HCT116 (cell line): ENCODE data around the gene KCNMB1. TPM values are rescaled to one million over a fixed set of nuclear protein-coding genes. Genes with fewer than 3 reads are reported as not detected.

Source experiments
- ATAC-seq: fragments of 200-7000 bp; cut with Tn5 transposase; 2 replicates; pipeline ENCODE4 v1.9.1; 2020; ENCODE audit warnings: mild to moderate bottlenecking, moderate library complexity
- BruUV-seq: library from RNA; stranded (reverse); fragments of 400-500 nt; replicated peaks from 2 replicates; lab custom pipeline; 2021; lab: Mats Ljungman, UMichigan
- CTCF ChIA-PET: fragments of 300-600 bp; sonication (Branson Sonifier 250); formaldehyde crosslinking; loops from one replicate; lab custom pipeline; 2021; ENCODE audit warnings: antibody characterized with exemption; lab: Charles Lee
- POLR2A ChIA-PET: fragments of 300-600, 350-600 bp; sonication (Branson Sonifier 250); formaldehyde crosslinking; loops from one replicate; lab custom pipeline; 2021; ENCODE audit warnings: antibody characterized with exemption; lab: Charles Lee
- RAD21 ChIA-PET, 2 experiments: fragments of 300-600 bp; sonication (Branson Sonifier 250); formaldehyde crosslinking; loops; one replicate each; lab custom pipeline; 2023; ENCODE audit warnings: low total read pairs in 2 of 2; ENCODE audit not compliant: uncharacterized antibody in 2 of 2, unreplicated experiment in 2 of 2, low non-redundant PET in 1 of 2; lab: Charles Lee
- DNase-seq: peaks from one replicate; pipeline ENCODE4 v3.0.0-alpha.2; 2010; ENCODE audit warnings: low read depth, low spot score
- H2AFZ ChIP-seq: fragments of 200-600 bp; shearing (Covaris generic), sonication (generic); 2 replicates; pipeline ENCODE4 v1.6.1; 2017; ENCODE audit warnings: low read depth, mixed run types, mixed read lengths, antibody characterized with exemption, low read length; ENCODE audit not compliant: poor library complexity, severe bottlenecking
- H3K27ac ChIP-seq: 2 replicates; pipeline ENCODE4 v1.5.1; 2012; ENCODE audit warnings: low read depth, low read length
- H3K27me3 ChIP-seq: fragments of 200-600 bp; sonication (generic); 2 replicates; pipeline ENCODE4 v1.6.1; 2016; ENCODE audit warnings: mixed run types, low read length, mixed read lengths; ENCODE audit not compliant: insufficient read depth
- H3K36me3 ChIP-seq, 2 experiments: fragments of 200-500 bp in 1 of 2; fragments of 200-600 bp in 1 of 2; sonication (Bioruptor generic) in 1 of 2; sonication (generic) in 1 of 2; 2 replicates each; pipeline versions ENCODE4 v1.5.1 to v1.6.1; 2014 to 2016; ENCODE audit warnings: low read length in 2 of 2, inconsistent platforms in 1 of 2, mixed read lengths in 1 of 2, mixed run types in 1 of 2; ENCODE audit not compliant: insufficient read depth in 2 of 2, control insufficient read depth in 1 of 2
- H3K4me1 ChIP-seq, 2 experiments: fragments of 200-600 bp in 1 of 2; sonication (generic) in 1 of 2; 2 replicates each; pipeline versions ENCODE4 v1.5.1 to v1.6.1; 2012 to 2017; ENCODE audit warnings: low read length in 2 of 2, inconsistent platforms in 1 of 2, mild to moderate bottlenecking in 1 of 2, mixed read lengths in 1 of 2, mixed run types in 1 of 2, moderate library complexity in 1 of 2; ENCODE audit not compliant: insufficient read depth in 2 of 2, control insufficient read depth in 1 of 2
- H3K4me2 ChIP-seq: fragments of 200-600 bp; sonication (generic); 2 replicates; pipeline ENCODE4 v1.6.1; 2017; ENCODE audit warnings: mixed run types, low read length, mixed read lengths
- H3K4me3 ChIP-seq, 2 experiments: fragments of 200-600 bp in 1 of 2; sonication (generic) in 1 of 2; replicated peaks in 1 of 2; 2 replicates each; pipeline ENCODE4 v1.5.1; 2011 to 2016; ENCODE audit warnings: low read length in 2 of 2, control low read depth in 1 of 2, low read depth in 1 of 2, mild to moderate bottlenecking in 1 of 2, mixed read lengths in 1 of 2, mixed run types in 1 of 2
- H3K79me2 ChIP-seq: fragments of 200-600 bp; sonication (generic); 2 replicates; pipeline ENCODE4 v1.6.1; 2017; ENCODE audit warnings: mild to moderate bottlenecking, mixed run types, low read length, moderate library complexity, mixed read lengths; ENCODE audit not compliant: insufficient read depth
- H3K9ac ChIP-seq: fragments of 200-600 bp; sonication (generic); 2 replicates; pipeline ENCODE4 v1.6.1; 2016; ENCODE audit warnings: low read length, mixed read lengths
- H3K9me2 ChIP-seq: fragments of 200-600 bp; sonication (generic), shearing (Covaris generic); 2 replicates; pipeline ENCODE4 v1.6.1; 2017; ENCODE audit warnings: mixed run types, mild to moderate bottlenecking, moderate library complexity; ENCODE audit not compliant: insufficient read depth
- H3K9me3 ChIP-seq, 2 experiments: fragments of 200-500 bp in 1 of 2; fragments of 200-600 bp in 1 of 2; sonication (Bioruptor generic) in 1 of 2; sonication (generic) in 1 of 2; 2 replicates each; pipeline ENCODE4 v1.6.1; 2014 to 2017; ENCODE audit warnings: low read length in 2 of 2, mixed read lengths in 2 of 2, inconsistent platforms in 1 of 2, low read depth in 1 of 2, mild to moderate bottlenecking in 1 of 2, mixed run types in 1 of 2, moderate library complexity in 1 of 2; ENCODE audit not compliant: control insufficient read depth in 1 of 2, insufficient read depth in 1 of 2
- H4K20me1 ChIP-seq: fragments of 200-600 bp; sonication (generic), shearing (Covaris generic); 2 replicates; pipeline ENCODE4 v1.6.1; 2017; ENCODE audit warnings: mixed run types, mild to moderate bottlenecking, moderate library complexity; ENCODE audit not compliant: insufficient read depth
- EGR1 ChIP-seq: IDR thresholded peaks from 2 replicates; pipeline ENCODE4 v1.6.1; 2012; ENCODE audit warnings: low read depth
- EZH2 ChIP-seq: fragments of 200-600 bp; sonication (generic); IDR thresholded peaks from 2 replicates; pipeline ENCODE4 v1.6.1; 2017; ENCODE audit warnings: antibody characterized with exemption, mixed run types
- EZH2phosphoT487 ChIP-seq: fragments of 200-600 bp; IDR thresholded peaks from 2 replicates; pipeline ENCODE4 v1.6.1; 2018; ENCODE audit warnings: antibody characterized with exemption, borderline replicate concordance
- JUND ChIP-seq: IDR thresholded peaks from 2 replicates; pipeline ENCODE4 v1.6.1; 2012
- MAX ChIP-seq: IDR thresholded peaks from 2 replicates; pipeline ENCODE4 v1.6.1; 2012
- POLR2A ChIP-seq: IDR thresholded peaks from 2 replicates; pipeline ENCODE4 v1.7.0; 2011; ENCODE audit warnings: borderline replicate concordance; ENCODE audit not compliant: insufficient read depth, insufficient read length; ENCODE audit errors: extremely low read depth
- POLR2AphosphoS5 ChIP-seq: IDR thresholded peaks from 2 replicates; pipeline ENCODE4 v1.6.1; 2011; ENCODE audit warnings: mild to moderate bottlenecking, low read depth, low read length, moderate library complexity
- RAD21 ChIP-seq: IDR thresholded peaks from 2 replicates; pipeline ENCODE4 v1.6.1; 2012; ENCODE audit warnings: low read depth, mild to moderate bottlenecking
- REST ChIP-seq: IDR thresholded peaks from 2 replicates; pipeline ENCODE4 v1.6.1; 2012; ENCODE audit warnings: low read depth
- TCF7L2 ChIP-seq: IDR thresholded peaks from 2 replicates; pipeline ENCODE4 v1.7.0; 2011; ENCODE audit warnings: borderline replicate concordance, inconsistent platforms; ENCODE audit not compliant: insufficient read depth, insufficient read length; ENCODE audit errors: extremely low read depth
- intact Hi-C: fragments of 100-400 bp; cut with micrococcal nuclease; formaldehyde crosslinking; loops from 2 replicates; pipeline ENCODE4 v1.10.0; 2022
- total RNA-seq: library from RNA; stranded (reverse); gene quantifications from one replicate; pipeline ENCODE4 v1.2.1, GENCODE V29; 2021; ENCODE audit not compliant: unreplicated experiment

The KCNMB1 gene
- total RNA-seq, 1 experiment from 2014 or later: not detected

GRCh38 chr5:170387775-170388639, 1.2 kb downstream of the KCNMB1 start (continued):
- TF ChIP-seq JUND (no peak), EZH2phosphoT487 (no peak), POLR2A (no peak), MAX (no peak)

- no peak for DNase-seq
- Histone ChIP-seq H3K27ac (no peak overlapping the region), H3K9me3 (no peaks in the 10 kb centered on the region), H3K4me2 (no peak overlapping the region), H3K9ac (no peak overlapping the region), H3K4me3 (no peak overlapping the region), H3K36me3 (no peaks in the 10 kb centered on the region), H3K79me2 (no peaks in the 10 kb centered on the region), H3K27me3 (peaks cover 76% of the 10 kb centered on the region), H2AFZ (no peak overlapping the region), H4K20me1 (no peaks in the 10 kb centered on the region), H3K9me2 (no peaks in the 10 kb centered on the region), H3K4me1 (no peaks in the 10 kb centered on the region)
- no TSS peak for BruUV-seq
- ChIA-PET RAD21 (no interaction called here), POLR2A (no interaction called here), CTCF (no interaction called here)
- TF ChIP-seq TCF7L2: no peak
- intact Hi-C loops: no loop called here
- no peak for ATAC-seq
Observed at GRCh38 chr5:170386743-170387395, 2.3 kb downstream of the KCNMB1 start.

- ChIA-PET CTCF (no interaction called here), RAD21 (no interaction called here), POLR2A (no interaction called here)
- H3K4me1 ChIP-seq: no peaks in the 10 kb centered on the region
- no peak overlapping the region for H2AFZ ChIP-seq
- H3K36me3 ChIP-seq: no peaks in the 10 kb centered on the region
- peaks cover 46% of the 10 kb centered on the region for H3K27me3 ChIP-seq
- no peak overlapping the region for H3K9ac ChIP-seq
- ATAC-seq: no peak
- BruUV-seq: no TSS peak
- no peak overlapping the region for H3K4me3 ChIP-seq
- H4K20me1 ChIP-seq: no peaks in the 10 kb centered on the region
- no peak overlapping the region for H3K4me2 ChIP-seq
- no peaks in the 10 kb centered on the region for H3K9me3 ChIP-seq
- TF ChIP-seq EZH2 (no peak), EGR1 (no peak), REST (no peak), POLR2AphosphoS5 (no peak), RAD21 (no peak)
- TF ChIP-seq, all 23 proteins: peak for 0
- Histone ChIP-seq H3K79me2 (no peaks in the 10 kb centered on the region), H3K9me2 (no peaks in the 10 kb centered on the region), H3K27ac (no peak overlapping the region)
- intact Hi-C loops: no loop called here
- DNase-seq: no peak
Observed at GRCh38 chr5:170383227-170383626, 5.9 kb downstream of the KCNMB1 start.
